Ectodermal cell (in vitro differentiated cells): ENCODE data around the gene GRK6.
A peak's percentile ranks its signal among the peaks of the same experiment; 100 is the strongest.

ENCODE experiments used
- H3K27ac ChIP-seq: 2 replicates; pipeline ENCODE4 v1.7.0; 2013; ENCODE audit warnings: mild to moderate bottlenecking, low read depth, low read length; ENCODE audit not compliant: insufficient read depth, poor library complexity, severe bottlenecking
- H3K27me3 ChIP-seq: 2 replicates; pipeline ENCODE4 v1.7.0; 2013; ENCODE audit warnings: mild to moderate bottlenecking, low read length; ENCODE audit not compliant: insufficient read depth, control insufficient read depth, poor library complexity, severe bottlenecking
- H3K36me3 ChIP-seq: one replicate; pipeline ENCODE4 v1.7.0; 2013; ENCODE audit warnings: low read length; ENCODE audit not compliant: control insufficient read depth, insufficient read depth
- H3K4me1 ChIP-seq: one replicate; pipeline ENCODE4 v1.7.0; 2013; ENCODE audit warnings: low read length; ENCODE audit not compliant: control insufficient read depth, insufficient read depth
- H3K4me3 ChIP-seq: 2 replicates; pipeline ENCODE4 v1.7.0; 2013; ENCODE audit warnings: low read depth, low read length, control low read depth; ENCODE audit not compliant: insufficient read depth
- H3K9me3 ChIP-seq: 2 replicates; pipeline ENCODE4 v1.7.0; 2013; ENCODE audit warnings: mild to moderate bottlenecking, low read length, moderate library complexity; ENCODE audit not compliant: control insufficient read depth
- WGBS, 2 experiments: methylation state at CpG; one replicate each; pipeline ENCODE4 v1.1.7; 2013; ENCODE audit warnings: missing lambda C conversion rate in 2 of 2; 5-methylcytosine and 5-hydroxymethylcytosine counted together

The GRK6 gene

GRCh38 chr5:177425801-177426565 lies 493 bp upstream of the GRK6 start:
- Histone ChIP-seq H3K27me3 (no peaks in the 10 kb centered on the region), H3K9me3 (no peaks in the 10 kb centered on the region), H3K27ac (peak overlapping the region; percentile 91), H3K4me3 (peak overlapping the region; percentile 58), H3K36me3 (no peaks in the 10 kb centered on the region), H3K4me1 (peaks cover 12% of the 10 kb centered on the region)
- WGBS, 2 experiments = 1% methylated on average over 52 of the region's 52 CpGs

GRCh38 chr5:177427211-177427822 lies 841 bp downstream of the GRK6 start:
- 26 to 31% methylated on average over 11 of the region's 11 CpGs for WGBS, 2 experiments
- H3K36me3 ChIP-seq = no peaks in the 10 kb centered on the region
- H3K4me1 ChIP-seq = peaks cover 12% of the 10 kb centered on the region
- no peak overlapping the region for H3K27ac ChIP-seq
- no peaks in the 10 kb centered on the region for H3K9me3 ChIP-seq
- no peaks in the 10 kb centered on the region for H3K27me3 ChIP-seq
- H3K4me3 ChIP-seq = peak overlapping the region; percentile 87

- Histone ChIP-seq H3K27me3 (no peaks in the 10 kb centered on the region), H3K9me3 (no peaks in the 10 kb centered on the region), H3K4me3 (peak overlapping the region; percentile 87), H3K27ac (no peak overlapping the region), H3K4me1 (peaks cover 12% of the 10 kb centered on the region), H3K36me3 (peaks cover 6% of the 10 kb centered on the region)
- WGBS, 2 experiments = 89 to 93% methylated on average over 11 of the region's 11 CpGs
These were observed 1.6 kb downstream of the GRK6 start for GRCh38 chr5:177427919-177428573.

GRCh38 chr5:177428574-177429217 lies 2.2 kb downstream of the GRK6 start:
- H3K9me3 ChIP-seq = no peaks in the 10 kb centered on the region
- WGBS, 2 experiments = 87 to 90% methylated on average over 10 of the region's 10 CpGs

GRCh38 chr5:177429248-177430040 lies 3.0 kb downstream of the GRK6 start:
- Histone ChIP-seq H3K4me1 (peaks cover 12% of the 10 kb centered on the region), H3K36me3 (peaks cover 13% of the 10 kb centered on the region), H3K27ac (no peak overlapping the region), H3K27me3 (no peaks in the 10 kb centered on the region), H3K4me3 (no peak overlapping the region), H3K9me3 (no peaks in the 10 kb centered on the region)
- 89 to 91% methylated on average over 6 of the region's 6 CpGs for WGBS, 2 experiments

More at GRCh38 chr5:177428574-177429217, 2.2 kb downstream of the GRK6 start:
- no peak overlapping the region for H3K4me3 ChIP-seq
- peaks cover 9% of the 10 kb centered on the region for H3K36me3 ChIP-seq
- no peak overlapping the region for H3K27ac ChIP-seq
- H3K4me1 ChIP-seq = peaks cover 12% of the 10 kb centered on the region
- no peaks in the 10 kb centered on the region for H3K27me3 ChIP-seq

- Histone ChIP-seq H3K36me3 (peaks cover 13% of the 10 kb centered on the region), H3K27ac (no peak overlapping the region)
- WGBS, 2 experiments = 92 to 93% methylated on average over 26 of the region's 26 CpGs
These were observed 3.9 kb downstream of the GRK6 start for GRCh38 chr5:177430140-177430951.

GRCh38 chr5:177430972-177431316 lies 4.5 kb downstream of the GRK6 start:
- Histone ChIP-seq H3K27me3 (no peaks in the 10 kb centered on the region), H3K27ac (no peak overlapping the region), H3K4me3 (no peak overlapping the region), H3K9me3 (no peaks in the 10 kb centered on the region), H3K36me3 (peaks cover 13% of the 10 kb centered on the region), H3K4me1 (peaks cover 12% of the 10 kb centered on the region)
- 88 to 89% methylated on average over 7 of the region's 7 CpGs for WGBS, 2 experiments

More at GRCh38 chr5:177430140-177430951, 3.9 kb downstream of the GRK6 start:
- no peaks in the 10 kb centered on the region for H3K9me3 ChIP-seq
- H3K27me3 ChIP-seq = no peaks in the 10 kb centered on the region
- H3K4me3 ChIP-seq = no peak overlapping the region
- H3K4me1 ChIP-seq = peaks cover 12% of the 10 kb centered on the region

GRCh38 chr5:177431317-177432142 lies 5.1 kb downstream of the GRK6 start:
- peaks cover 12% of the 10 kb centered on the region for H3K4me1 ChIP-seq
- no peaks in the 10 kb centered on the region for H3K9me3 ChIP-seq
- peaks cover 13% of the 10 kb centered on the region for H3K36me3 ChIP-seq
- H3K27me3 ChIP-seq = no peaks in the 10 kb centered on the region
- 95 to 96% methylated on average over 29 of the region's 29 CpGs for whole genome bisulfite sequencing, 2 experiments
- no peak overlapping the region for H3K27ac ChIP-seq
- H3K4me3 ChIP-seq = no peak overlapping the region
